ENCODE measurements around the gene ALDH3B2.
"Not testable (repeated sequence)": the region's sequence is repeated elsewhere in the genome, so short reads cannot be mapped to it uniquely, and the experiment has no call there.

ALDH3B2 gene

DNA sequence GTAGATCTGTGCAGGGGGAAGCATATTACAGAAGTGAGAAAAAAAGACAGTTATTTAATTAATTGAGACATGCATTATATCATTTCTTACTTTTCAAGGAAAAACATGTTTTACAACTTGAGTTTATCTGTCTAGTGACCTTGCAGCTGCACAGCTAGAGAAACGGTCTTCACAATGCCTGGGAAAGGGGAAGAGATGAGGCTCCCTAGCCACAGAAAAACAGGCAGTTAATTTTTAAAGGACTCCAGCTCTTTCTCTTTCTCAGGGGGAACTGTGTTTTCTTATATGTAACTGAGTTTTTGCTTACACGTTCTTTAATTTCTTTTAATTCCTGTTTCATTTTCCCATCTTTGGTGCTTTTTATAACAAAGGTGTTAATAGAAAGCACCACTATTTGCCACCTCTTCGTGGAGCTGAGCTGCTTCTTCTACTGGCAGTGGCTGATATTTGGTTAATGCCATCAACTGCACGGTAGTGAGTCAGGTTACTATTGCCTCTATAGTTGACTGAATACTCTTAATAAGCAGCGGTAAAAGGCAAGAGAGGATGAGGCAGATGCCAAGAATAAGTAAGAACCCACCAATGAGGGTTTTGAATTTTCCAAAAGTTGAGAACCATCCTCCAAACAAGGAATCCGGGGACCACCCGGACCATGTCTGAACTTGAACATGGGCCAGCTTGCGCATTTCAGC is 11.4 kb upstream of the ALDH3B2 start:
- not testable (repeated sequence) for H3K4me1 ChIP-seq (ENCODE audit: control insufficient read depth, insufficient read depth, low read length); H3K9me3 ChIP-seq (ENCODE audit: control insufficient read depth in 2 of 2, low read length in 2 of 2); H3K27ac ChIP-seq (ENCODE audit: low read length); H3K4me3 ChIP-seq (ENCODE audit: low read length in 2 of 2); H3K27me3 ChIP-seq (ENCODE audit: control insufficient read depth in 1 of 2, insufficient read depth in 2 of 2, low read length in 2 of 2); H3K36me3 ChIP-seq (ENCODE audit: control insufficient read depth in 2 of 2, insufficient read depth in 2 of 2, low read length in 2 of 2); H3K9ac ChIP-seq (ENCODE audit: low read length in 2 of 2)

DNA sequence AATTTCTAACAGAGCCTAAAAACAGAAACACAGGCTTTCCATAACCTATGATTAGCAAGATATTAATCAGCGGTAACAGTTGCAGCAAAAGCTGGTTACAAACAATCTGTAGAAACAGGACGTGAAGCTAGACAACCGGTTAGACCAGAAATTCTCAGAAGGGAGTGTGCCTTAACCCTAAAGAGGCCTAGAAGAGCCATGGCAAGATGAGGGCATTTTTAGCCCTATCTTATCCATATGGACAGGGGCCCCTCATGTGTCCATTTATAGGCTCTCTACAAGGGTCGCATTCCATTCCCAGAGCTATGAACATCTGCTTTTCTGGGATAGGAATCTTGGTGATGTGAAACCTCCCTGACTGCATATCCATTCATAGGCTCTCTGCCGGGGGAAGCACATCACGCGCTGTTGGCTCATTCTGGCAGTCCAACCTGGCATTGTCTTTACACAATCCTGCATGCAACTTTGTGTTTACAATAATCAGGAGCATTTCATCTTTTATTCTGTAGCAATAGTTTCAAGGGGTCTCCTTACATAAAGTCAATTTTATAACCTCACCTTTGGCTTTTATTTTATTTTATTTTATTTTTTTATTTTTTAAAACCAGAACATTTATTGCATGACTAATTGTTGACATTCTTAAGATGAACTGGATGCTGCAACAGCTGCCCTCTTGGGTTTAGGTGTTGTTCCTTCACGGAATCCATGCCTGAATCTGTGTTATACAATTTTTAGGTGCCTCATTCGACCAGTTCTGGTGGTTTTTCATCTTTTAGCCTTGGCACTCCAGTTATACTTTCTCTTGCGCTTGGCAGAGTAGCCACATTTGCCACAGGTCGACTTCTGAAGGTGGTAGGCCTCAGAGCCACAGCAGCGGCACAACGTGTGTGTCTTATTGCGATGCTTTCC is 8.0 kb upstream of the ALDH3B2 start:
- not testable (repeated sequence) for H3K27me3 ChIP-seq (ENCODE audit: control insufficient read depth in 1 of 2, insufficient read depth in 2 of 2, low read length in 2 of 2); H3K9ac ChIP-seq (ENCODE audit: low read length in 2 of 2); H3K4me1 ChIP-seq (ENCODE audit: control insufficient read depth, insufficient read depth, low read length); H3K27ac ChIP-seq (ENCODE audit: low read length); H3K9me3 ChIP-seq (ENCODE audit: control insufficient read depth in 2 of 2, low read length in 2 of 2); H3K4me3 ChIP-seq (ENCODE audit: low read length in 2 of 2); H3K36me3 ChIP-seq (ENCODE audit: control insufficient read depth in 2 of 2, insufficient read depth in 2 of 2, low read length in 2 of 2)

GRCh38 chr11:67680696-67681470 is 6.5 kb upstream of the ALDH3B2 start:
- no peaks in the 10 kb centered on the region for H3K4me1 ChIP-seq (ENCODE audit: control insufficient read depth, insufficient read depth, low read length)
- H3K4me3 ChIP-seq (ENCODE audit: low read length in 2 of 2) = no peak overlapping the region
- H3K27me3 ChIP-seq (ENCODE audit: control insufficient read depth in 1 of 2, insufficient read depth in 2 of 2, low read length in 2 of 2) = no peaks in the 10 kb centered on the region
- H3K9me3 ChIP-seq (ENCODE audit: control insufficient read depth in 2 of 2, low read length in 2 of 2) = no peaks in the 10 kb centered on the region
- H3K27ac ChIP-seq (ENCODE audit: low read length) = no peak overlapping the region
- no peak overlapping the region for H3K9ac ChIP-seq (ENCODE audit: low read length in 2 of 2)
- H3K36me3 ChIP-seq (ENCODE audit: control insufficient read depth in 2 of 2, insufficient read depth in 2 of 2, low read length in 2 of 2) = no peaks in the 10 kb centered on the region

DNA sequence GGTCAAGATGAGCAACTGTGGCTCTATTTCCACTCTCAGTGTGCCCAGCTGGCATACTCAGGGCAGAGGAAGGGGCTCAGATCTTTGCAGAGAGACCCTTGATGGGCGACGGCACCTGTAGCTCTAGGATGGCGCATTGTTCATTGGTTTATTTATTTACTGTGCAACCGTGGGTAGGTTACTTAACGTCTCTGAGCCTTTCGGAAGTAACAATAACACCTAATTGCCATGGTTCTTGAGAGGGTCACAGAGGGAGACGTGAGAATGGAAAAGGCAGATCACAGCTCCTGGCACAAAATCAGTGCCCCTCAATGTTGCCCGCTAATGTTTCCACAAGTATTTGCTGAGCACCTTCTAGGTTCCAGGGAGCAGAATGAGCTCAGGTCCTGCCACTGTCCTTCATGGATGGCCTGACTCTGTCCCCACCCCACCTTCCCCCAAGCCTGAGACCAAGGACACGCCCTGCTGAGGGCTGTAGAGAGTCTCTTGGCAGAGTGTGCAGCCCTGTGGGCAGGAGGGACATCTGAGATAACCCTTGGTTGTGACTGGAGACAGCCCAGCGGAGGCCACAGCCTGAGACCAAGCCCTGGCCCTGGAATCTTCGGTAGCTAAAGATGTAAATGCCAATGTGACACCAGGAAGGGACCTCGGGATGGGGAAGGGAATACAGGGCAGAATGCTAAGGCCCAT is 780 bp upstream of the ALDH3B2 start:
- H3K36me3 ChIP-seq (ENCODE audit: control insufficient read depth in 2 of 2, insufficient read depth in 2 of 2, low read length in 2 of 2) = no peaks in the 10 kb centered on the region
- H3K4me3 ChIP-seq (ENCODE audit: low read length in 2 of 2) = no peak overlapping the region
- no peak overlapping the region for H3K27ac ChIP-seq (ENCODE audit: low read length)
- peaks cover 0 to 5% of the 10 kb centered on the region in 2 donors for H3K9me3 ChIP-seq (ENCODE audit: control insufficient read depth in 2 of 2, low read length in 2 of 2)
- H3K27me3 ChIP-seq (ENCODE audit: control insufficient read depth in 1 of 2, insufficient read depth in 2 of 2, low read length in 2 of 2) = peaks cover 12 to 24% of the 10 kb centered on the region in 2 donors
- H3K9ac ChIP-seq (ENCODE audit: low read length in 2 of 2) = no peak overlapping the region
- no peaks in the 10 kb centered on the region for H3K4me1 ChIP-seq (ENCODE audit: control insufficient read depth, insufficient read depth, low read length)

DNA sequence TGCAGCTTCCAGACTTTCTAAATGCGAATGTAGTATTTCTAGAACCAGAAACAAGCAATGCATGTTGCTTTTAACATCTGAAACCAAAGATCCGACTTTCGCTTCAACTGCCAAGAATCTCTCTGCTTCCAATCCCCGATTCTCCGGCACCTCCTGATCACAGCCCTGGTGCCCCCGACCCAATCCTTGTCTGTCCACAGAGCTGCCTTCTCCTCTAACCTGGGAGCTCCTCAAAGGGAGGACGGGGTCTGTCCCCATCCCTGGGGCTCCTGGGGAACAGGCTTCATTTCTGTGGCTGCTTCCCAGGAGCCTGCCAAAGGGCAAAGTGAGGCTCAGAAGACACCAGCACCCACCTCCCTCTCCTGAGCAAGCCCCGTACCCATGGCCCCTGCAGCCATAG is 521 bp downstream of the ALDH3B2 start:
- Histone ChIP-seq H3K27ac (ENCODE audit: low read length) (no peak overlapping the region), H3K4me3 (ENCODE audit: low read length in 2 of 2) (no peak overlapping the region), H3K27me3 (ENCODE audit: control insufficient read depth in 1 of 2, insufficient read depth in 2 of 2, low read length in 2 of 2) (peaks cover 12 to 24% of the 10 kb centered on the region in 2 donors), H3K9me3 (ENCODE audit: control insufficient read depth in 2 of 2, low read length in 2 of 2) (peaks cover 0 to 5% of the 10 kb centered on the region in 2 donors), H3K4me1 (ENCODE audit: control insufficient read depth, insufficient read depth, low read length) (no peaks in the 10 kb centered on the region), H3K36me3 (ENCODE audit: control insufficient read depth in 2 of 2, insufficient read depth in 2 of 2, low read length in 2 of 2) (no peaks in the 10 kb centered on the region), H3K9ac (ENCODE audit: low read length in 2 of 2) (no peak overlapping the region)

DNA sequence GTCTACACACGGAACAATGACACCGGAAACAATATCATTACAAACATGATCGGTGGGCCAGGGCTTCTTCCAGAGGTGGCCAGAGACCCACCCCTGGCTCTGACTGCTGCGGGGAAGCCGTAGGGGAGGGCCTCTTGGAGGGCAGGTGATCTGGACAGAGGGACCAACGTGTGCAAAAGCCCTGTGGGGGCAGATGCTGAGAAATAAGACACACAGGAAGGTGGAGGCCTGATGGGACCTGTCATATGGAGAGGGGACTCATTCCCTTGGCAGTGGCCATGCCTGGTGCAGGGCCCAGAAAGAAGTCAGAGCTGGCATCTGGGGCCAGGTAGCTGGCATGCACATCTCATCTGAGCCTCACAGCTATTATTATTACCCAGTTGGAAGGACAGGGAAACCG is 1.1 kb downstream of the ALDH3B2 start:
- Histone ChIP-seq H3K36me3 (ENCODE audit: control insufficient read depth in 2 of 2, insufficient read depth in 2 of 2, low read length in 2 of 2) (no peaks in the 10 kb centered on the region), H3K9me3 (ENCODE audit: control insufficient read depth in 2 of 2, low read length in 2 of 2) (peaks cover 0 to 5% of the 10 kb centered on the region in 2 donors), H3K27me3 (ENCODE audit: control insufficient read depth in 1 of 2, insufficient read depth in 2 of 2, low read length in 2 of 2) (peaks cover 12 to 24% of the 10 kb centered on the region in 2 donors), H3K4me3 (ENCODE audit: low read length in 2 of 2) (no peak overlapping the region), H3K4me1 (ENCODE audit: control insufficient read depth, insufficient read depth, low read length) (no peaks in the 10 kb centered on the region), H3K9ac (ENCODE audit: low read length in 2 of 2) (no peak overlapping the region), H3K27ac (ENCODE audit: low read length) (no peak overlapping the region)

DNA sequence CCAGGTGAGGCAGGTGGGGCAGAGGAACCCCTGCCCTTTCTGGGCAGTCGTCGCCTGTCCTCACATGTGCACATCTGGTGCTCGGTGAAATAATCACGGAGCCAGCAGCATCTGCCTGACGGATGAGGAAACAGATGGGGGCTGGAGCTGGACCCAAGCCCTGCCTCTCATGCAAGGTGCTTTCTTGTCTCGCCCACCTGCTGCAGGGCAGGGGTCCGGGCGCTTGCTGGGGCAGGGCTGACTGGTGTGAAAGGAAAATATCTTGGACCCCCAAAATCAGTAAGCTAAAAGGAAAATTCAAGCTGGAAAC is 3.3 kb downstream of the ALDH3B2 start:
- H3K4me3 ChIP-seq (ENCODE audit: low read length in 2 of 2) = no peak overlapping the region
- H3K9me3 ChIP-seq (ENCODE audit: control insufficient read depth in 2 of 2, low read length in 2 of 2) = peaks cover 0 to 5% of the 10 kb centered on the region in 2 donors
- peaks cover 12 to 24% of the 10 kb centered on the region in 2 donors for H3K27me3 ChIP-seq (ENCODE audit: control insufficient read depth in 1 of 2, insufficient read depth in 2 of 2, low read length in 2 of 2)
- H3K9ac ChIP-seq (ENCODE audit: low read length in 2 of 2) = no peak overlapping the region
- H3K27ac ChIP-seq (ENCODE audit: low read length) = no peak overlapping the region
- no peaks in the 10 kb centered on the region for H3K36me3 ChIP-seq (ENCODE audit: control insufficient read depth in 2 of 2, insufficient read depth in 2 of 2, low read length in 2 of 2)
- no peaks in the 10 kb centered on the region for H3K4me1 ChIP-seq (ENCODE audit: control insufficient read depth, insufficient read depth, low read length)

DNA sequence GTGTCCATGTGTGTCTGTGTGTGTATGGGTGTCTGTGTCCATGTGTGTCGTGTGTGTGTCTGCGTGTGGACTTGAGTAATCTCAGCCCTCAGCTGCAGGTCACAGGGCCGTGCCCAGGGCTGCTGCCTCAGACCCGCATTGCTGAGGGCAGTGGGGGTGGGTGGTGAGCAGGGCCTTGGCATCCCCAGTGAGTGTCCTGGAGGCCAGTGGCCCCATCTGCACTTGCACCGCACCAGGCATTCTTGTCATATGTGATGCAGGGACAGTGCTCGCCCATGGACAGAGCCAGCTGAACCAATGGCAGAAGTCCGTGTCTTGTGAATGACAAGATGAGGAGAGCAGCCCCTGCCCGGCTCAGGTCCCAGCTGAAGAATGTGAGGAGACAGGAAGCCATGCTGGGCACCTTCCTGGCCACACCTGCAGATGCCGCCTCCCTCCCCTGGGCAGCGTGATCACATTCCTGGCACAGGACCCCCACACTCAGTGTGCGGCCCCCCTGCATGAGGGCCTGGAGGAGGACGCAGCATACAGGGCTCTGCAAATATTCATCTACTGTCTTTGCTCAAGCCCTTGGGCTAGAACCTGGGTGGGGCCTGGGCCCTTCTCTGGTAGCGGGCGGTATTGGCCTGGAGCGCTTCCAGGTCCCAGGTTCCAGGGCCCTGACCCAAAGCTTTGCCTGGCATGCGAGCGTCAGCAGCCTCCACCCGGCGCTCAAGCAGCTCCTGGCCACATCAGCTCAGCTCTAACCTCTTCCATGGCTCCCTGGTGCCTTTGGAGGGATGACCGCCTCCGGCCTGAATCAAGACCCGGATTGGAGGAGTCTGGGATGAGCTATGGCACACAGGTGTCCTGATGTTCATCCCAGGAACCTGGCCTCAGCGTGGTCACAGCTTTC is 3.9 kb downstream of the ALDH3B2 start:
- peaks cover 12 to 22% of the 10 kb centered on the region in 2 donors for H3K27me3 ChIP-seq (ENCODE audit: control insufficient read depth in 1 of 2, insufficient read depth in 2 of 2, low read length in 2 of 2)
- H3K36me3 ChIP-seq (ENCODE audit: control insufficient read depth in 2 of 2, insufficient read depth in 2 of 2, low read length in 2 of 2) = no peaks in the 10 kb centered on the region
- H3K4me3 ChIP-seq (ENCODE audit: low read length in 2 of 2) = no peak overlapping the region
- H3K9me3 ChIP-seq (ENCODE audit: control insufficient read depth in 2 of 2, low read length in 2 of 2) = peaks cover 0 to 3% of the 10 kb centered on the region in 2 donors
- no peaks in the 10 kb centered on the region for H3K4me1 ChIP-seq (ENCODE audit: control insufficient read depth, insufficient read depth, low read length)
- H3K9ac ChIP-seq (ENCODE audit: low read length in 2 of 2) = no peak overlapping the region
- no peak overlapping the region for H3K27ac ChIP-seq (ENCODE audit: low read length)

- Histone ChIP-seq H3K4me1 (ENCODE audit: control insufficient read depth, insufficient read depth, low read length) (no peaks in the 10 kb centered on the region), H3K9me3 (ENCODE audit: control insufficient read depth in 2 of 2, low read length in 2 of 2) (no peaks in the 10 kb centered on the region), H3K9ac (ENCODE audit: low read length in 2 of 2) (no peak overlapping the region), H3K27me3 (ENCODE audit: control insufficient read depth in 1 of 2, insufficient read depth in 2 of 2, low read length in 2 of 2) (peaks cover 0 to 1% of the 10 kb centered on the region in 2 donors), H3K36me3 (ENCODE audit: control insufficient read depth in 2 of 2, insufficient read depth in 2 of 2, low read length in 2 of 2) (no peaks in the 10 kb centered on the region), H3K4me3 (ENCODE audit: low read length in 2 of 2) (no peak overlapping the region), H3K27ac (ENCODE audit: low read length) (no peak overlapping the region)
Observed at GRCh38 chr11:67668192-67668551, 6.3 kb downstream of the ALDH3B2 start.

Data from stomach smooth muscle (tissue), 2 donors.